Testis (tissue), 3 donors: ENCODE data around the gene KLK13. TPM values are rescaled to one million over a fixed set of nuclear protein-coding genes. Genes with fewer than 3 reads are reported as not detected.

Experiments
- DNase-seq: peaks from one replicate; pipeline ENCODE4 v3.0.0-alpha.2; 2019
- H3K27ac ChIP-seq, 2 donors: fragments of 200-600 bp; sonication (generic); one replicate each; pipeline ENCODE4 v1.5.1; 2019
- H3K27me3 ChIP-seq: fragments of 200-600 bp; sonication (generic); one replicate; pipeline ENCODE4 v1.5.1; 2019
- H3K36me3 ChIP-seq: fragments of 200-600 bp; sonication (generic); one replicate; pipeline ENCODE4 v1.5.1; 2017; ENCODE audit warnings: low read depth; ENCODE audit errors: missing control alignments
- H3K4me1 ChIP-seq: fragments of 200-600 bp; sonication (generic); one replicate; pipeline ENCODE4 v1.5.1; 2019
- H3K4me3 ChIP-seq, 2 donors: fragments of 200-600 bp; sonication (generic); one replicate each; pipeline ENCODE4 v1.5.1; 2017 to 2019
- H3K9me3 ChIP-seq: fragments of 200-600 bp; sonication (generic); one replicate; pipeline ENCODE4 v1.5.1; 2017
- POLR2A ChIP-seq: fragments of 450-650 bp; IDR thresholded peaks from one replicate; pipeline ENCODE4 v1.6.1; 2017; ENCODE audit warnings: antibody characterized with exemption, mild to moderate bottlenecking, moderate library complexity
- WGBS, 2 donors: methylation state at CpG; one replicate each; pipeline ENCODE4 v1.1.5; 2018; 5-methylcytosine and 5-hydroxymethylcytosine counted together
- intact Hi-C: fragments of 100-400 bp; cut with DNase I; formaldehyde crosslinking; loops from one replicate; pipeline ENCODE4 v1.15.1; 2023; ENCODE audit warnings: low total_unique reads
- polyA plus RNA-seq: library from polyadenylated mRNA; stranded (reverse); fragments of 350-450 nt; fragmentation: Illumina TruSeq; extraction: RNeasy Lipid Tissue Mini Kit (QIAGEN cat#74804); gene quantifications from one replicate; pipeline ENCODE4 v1.2.3, GENCODE V29; 2014; ENCODE audit warnings: low read depth, low replicate concordance; ENCODE audit not compliant: insufficient read depth
- total RNA-seq, 2 donors: library from RNA; depleted of rRNA; stranded (reverse); fragments of >200 nt; gene quantifications; one replicate each; pipeline ENCODE4 v1.2.3, GENCODE V29; 2016
- TF ChIP-seq, protein P1 (sequence below), 3 experiments: fragments of 450-650 bp in 2 of 3; fragments of 200-600 bp in 1 of 3; sonication (generic) in 1 of 3; IDR thresholded peaks; one replicate each; pipeline ENCODE4 v1.5.1; 2016 to 2019; ENCODE audit warnings: antibody characterized with exemption in 3 of 3, mild to moderate bottlenecking in 2 of 3, moderate library complexity in 1 of 3

KLK13 gene
- total and polyA plus RNA-seq, 3 donors from 2014 or later = 3.7 to 13.0 (median 7.8) TPM

GRCh38 chr19:51063664-51064063, 1.2 kb downstream of the KLK13 start:
- Histone ChIP-seq H3K27me3 (no peaks in the 10 kb centered on the region), H3K4me3 (no peak overlapping the region), H3K9me3 (no peaks in the 10 kb centered on the region), H3K4me1 (peaks cover 14% of the 10 kb centered on the region), H3K27ac (no peak overlapping the region), H3K36me3 (no peaks in the 10 kb centered on the region)
- TF ChIP-seq, protein P1, sequence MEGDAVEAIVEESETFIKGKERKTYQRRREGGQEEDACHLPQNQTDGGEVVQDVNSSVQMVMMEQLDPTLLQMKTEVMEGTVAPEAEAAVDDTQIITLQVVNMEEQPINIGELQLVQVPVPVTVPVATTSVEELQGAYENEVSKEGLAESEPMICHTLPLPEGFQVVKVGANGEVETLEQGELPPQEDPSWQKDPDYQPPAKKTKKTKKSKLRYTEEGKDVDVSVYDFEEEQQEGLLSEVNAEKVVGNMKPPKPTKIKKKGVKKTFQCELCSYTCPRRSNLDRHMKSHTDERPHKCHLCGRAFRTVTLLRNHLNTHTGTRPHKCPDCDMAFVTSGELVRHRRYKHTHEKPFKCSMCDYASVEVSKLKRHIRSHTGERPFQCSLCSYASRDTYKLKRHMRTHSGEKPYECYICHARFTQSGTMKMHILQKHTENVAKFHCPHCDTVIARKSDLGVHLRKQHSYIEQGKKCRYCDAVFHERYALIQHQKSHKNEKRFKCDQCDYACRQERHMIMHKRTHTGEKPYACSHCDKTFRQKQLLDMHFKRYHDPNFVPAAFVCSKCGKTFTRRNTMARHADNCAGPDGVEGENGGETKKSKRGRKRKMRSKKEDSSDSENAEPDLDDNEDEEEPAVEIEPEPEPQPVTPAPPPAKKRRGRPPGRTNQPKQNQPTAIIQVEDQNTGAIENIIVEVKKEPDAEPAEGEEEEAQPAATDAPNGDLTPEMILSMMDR (IDR thresholded peaks at IDR 0.05) = no peak
- no peak for TF ChIP-seq POLR2A
- DNase-seq = no peak
- 74 to 89% methylated on average over 7 of the region's 7 CpGs for WGBS, 2 donors
- intact Hi-C loops = no loop called here

- peaks cover 14% of the 10 kb centered on the region for H3K4me1 ChIP-seq
- no peak overlapping the region for H3K27ac ChIP-seq
- DNase-seq = no peak
- 0 to 98% methylated on average over 1 of the region's 1 CpG for WGBS, 2 donors
- TF ChIP-seq, protein P1 (IDR thresholded peaks at IDR 0.05) = no peak
- no peak for TF ChIP-seq POLR2A
- intact Hi-C loops = no loop called here
- no peak overlapping the region for H3K4me3 ChIP-seq
- H3K27me3 ChIP-seq = no peaks in the 10 kb centered on the region
- no peaks in the 10 kb centered on the region for H3K36me3 ChIP-seq
- H3K9me3 ChIP-seq = no peaks in the 10 kb centered on the region
Measured at GRCh38 chr19:51060973-51061372, 3.9 kb downstream of the KLK13 start.

DNA sequence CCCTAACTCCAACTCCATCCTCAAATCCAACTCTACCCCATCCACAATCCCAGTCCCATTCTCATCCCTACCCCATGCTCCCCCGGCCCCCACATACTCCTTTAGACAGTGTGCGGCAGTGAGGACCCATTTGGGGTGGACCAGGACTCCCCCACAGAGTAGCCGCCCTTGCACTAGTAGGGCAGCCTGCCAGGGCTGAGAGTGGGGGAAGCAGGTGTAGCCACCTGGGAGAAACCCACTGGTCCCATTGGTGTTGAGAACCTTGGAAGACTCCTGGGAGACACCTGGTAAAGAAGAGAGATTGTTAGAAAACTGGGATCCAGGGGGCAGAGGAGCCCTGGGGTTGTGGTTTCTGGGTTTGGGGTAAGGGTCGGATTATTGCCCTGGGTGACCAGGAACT, 4.6 kb downstream of the KLK13 start:
- 73 to 96% methylated on average over 4 of the region's 4 CpGs for WGBS, 2 donors
- DNase-seq = no peak
- TF ChIP-seq POLR2A = no peak
- TF ChIP-seq, protein P1 (IDR thresholded peaks at IDR 0.05) = no peak
- H3K4me1 ChIP-seq = peaks cover 10% of the 10 kb centered on the region
- H3K27me3 ChIP-seq = no peaks in the 10 kb centered on the region
- no peak overlapping the region for H3K27ac ChIP-seq
- intact Hi-C loops = no loop called here
- H3K9me3 ChIP-seq = no peaks in the 10 kb centered on the region
- no peaks in the 10 kb centered on the region for H3K36me3 ChIP-seq
- H3K4me3 ChIP-seq = no peak overlapping the region

- 86 to 98% methylated on average over 7 of the region's 7 CpGs for WGBS, 2 donors
- no peaks in the 10 kb centered on the region for H3K27me3 ChIP-seq
- intact Hi-C loops = no loop called here
Measured at GRCh38 chr19:51059715-51060114, 5.2 kb downstream of the KLK13 start.

GRCh38 chr19:51055866-51056265, 9.0 kb downstream of the KLK13 start:
- no peak for DNase-seq
- Histone ChIP-seq H3K4me1 (no peaks in the 10 kb centered on the region), H3K4me3 (no peak overlapping the region), H3K27me3 (no peaks in the 10 kb centered on the region), H3K9me3 (no peaks in the 10 kb centered on the region), H3K27ac (no peak overlapping the region), H3K36me3 (no peaks in the 10 kb centered on the region)
- intact Hi-C loops = no loop called here
- no peak for TF ChIP-seq POLR2A
- TF ChIP-seq, protein P1 (IDR thresholded peaks at IDR 0.05) = no peak

More at GRCh38 chr19:51059715-51060114, 5.2 kb downstream of the KLK13 start:
- no peaks in the 10 kb centered on the region for H3K36me3 ChIP-seq
- H3K4me3 ChIP-seq = no peak overlapping the region
- no peak for DNase-seq
- TF ChIP-seq, protein P1 (IDR thresholded peaks at IDR 0.05) = no peak
- no peak for TF ChIP-seq POLR2A
- no peaks in the 10 kb centered on the region for H3K9me3 ChIP-seq
- no peak overlapping the region for H3K27ac ChIP-seq
- peaks cover 4% of the 10 kb centered on the region for H3K4me1 ChIP-seq
